Trophoblast cell (in vitro differentiated cells and primary cell): ENCODE measurements around the gene KCNJ6.

ENCODE experiments used
- DNase-seq, 2 donors: peaks; one replicate each; pipeline ENCODE4 v3.0.0-alpha.2; 2016
- H2AFZ ChIP-seq: 2 replicates; pipeline ENCODE4 v1.6.1; 2013; ENCODE audit warnings: low read length, moderate library complexity, mild to moderate bottlenecking; ENCODE audit not compliant: insufficient read depth, poor library complexity
- H2AK5ac ChIP-seq: 2 replicates; pipeline ENCODE4 v1.6.1; 2013; ENCODE audit warnings: mild to moderate bottlenecking, low read length
- H2BK120ac ChIP-seq: 2 replicates; pipeline ENCODE4 v1.6.1; 2013; ENCODE audit warnings: low read length, mild to moderate bottlenecking, moderate library complexity; ENCODE audit not compliant: insufficient read depth, poor library complexity
- H2BK12ac ChIP-seq: 2 replicates; pipeline ENCODE4 v1.6.1; 2013; ENCODE audit warnings: mild to moderate bottlenecking, low read length, moderate library complexity
- H2BK5ac ChIP-seq: 2 replicates; pipeline ENCODE4 v1.6.1; 2013; ENCODE audit warnings: low read length, low read depth, moderate library complexity, mild to moderate bottlenecking; ENCODE audit not compliant: poor library complexity
- H3K14ac ChIP-seq: 2 replicates; pipeline ENCODE4 v1.6.1; 2013; ENCODE audit warnings: mild to moderate bottlenecking, low read length
- H3K18ac ChIP-seq: 2 replicates; pipeline ENCODE4 v1.6.1; 2013; ENCODE audit warnings: mild to moderate bottlenecking, low read length
- H3K23ac ChIP-seq: 2 replicates; pipeline ENCODE4 v1.6.1; 2013; ENCODE audit warnings: low read length
- H3K27ac ChIP-seq: 2 replicates; pipeline ENCODE4 v1.5.1; 2013; ENCODE audit warnings: low read depth, mild to moderate bottlenecking, inconsistent platforms, low read length, moderate library complexity
- H3K27me3 ChIP-seq: 2 replicates; pipeline ENCODE4 v1.6.1; 2013; ENCODE audit warnings: inconsistent platforms, mild to moderate bottlenecking, low read length, moderate library complexity; ENCODE audit not compliant: insufficient read depth
- H3K36me3 ChIP-seq, 2 experiments: 1 replicate in 1 of 2; 2 replicates in 1 of 2; pipeline ENCODE4 v1.6.1; 2013; ENCODE audit warnings: low read length in 2 of 2, mild to moderate bottlenecking in 2 of 2, moderate library complexity in 1 of 2; ENCODE audit not compliant: insufficient read depth in 2 of 2, control insufficient read depth in 1 of 2
- H3K4ac ChIP-seq: 2 replicates; pipeline ENCODE4 v1.6.1; 2013; ENCODE audit warnings: low read depth, mild to moderate bottlenecking, low read length, moderate library complexity
- H3K4me1 ChIP-seq, 2 experiments: 1 replicate in 1 of 2; 2 replicates in 1 of 2; pipeline ENCODE4 v1.6.1; 2013; ENCODE audit warnings: low read length in 2 of 2, mild to moderate bottlenecking in 2 of 2, moderate library complexity in 1 of 2; ENCODE audit not compliant: insufficient read depth in 2 of 2, control insufficient read depth in 1 of 2
- H3K4me2 ChIP-seq: 2 replicates; pipeline ENCODE4 v1.6.1; 2013; ENCODE audit warnings: inconsistent platforms, mild to moderate bottlenecking, low read length, moderate library complexity
- H3K4me3 ChIP-seq: 2 replicates; pipeline ENCODE4 v1.5.1; 2013; ENCODE audit warnings: mild to moderate bottlenecking, low read depth, low read length, inconsistent platforms
- H3K79me1 ChIP-seq: one replicate; pipeline ENCODE4 v1.6.1; 2013; ENCODE audit warnings: low read length
- H3K79me2 ChIP-seq: 2 replicates; pipeline ENCODE4 v1.6.1; 2013; ENCODE audit warnings: low read length, mild to moderate bottlenecking; ENCODE audit not compliant: control insufficient read depth, insufficient read depth, poor library complexity
- H3K9ac ChIP-seq: 2 replicates; pipeline ENCODE4 v1.6.1; 2013; ENCODE audit warnings: mild to moderate bottlenecking, low read length
- H3K9me3 ChIP-seq: 2 replicates; pipeline ENCODE4 v1.6.1; 2013; ENCODE audit warnings: low read depth, mild to moderate bottlenecking, control low read depth, inconsistent platforms, low read length; ENCODE audit not compliant: insufficient read depth
- H4K12ac ChIP-seq: 2 replicates; pipeline ENCODE4 v1.6.1; 2013; ENCODE audit warnings: low read depth, mild to moderate bottlenecking, low read length, moderate library complexity
- H4K8ac ChIP-seq: 2 replicates; pipeline ENCODE4 v1.6.1; 2013; ENCODE audit warnings: low read depth, mild to moderate bottlenecking, low read length, moderate library complexity
- H4K91ac ChIP-seq: one replicate; pipeline ENCODE4 v1.6.1; 2013; ENCODE audit warnings: low read depth, mild to moderate bottlenecking, low read length, moderate library complexity
- WGBS: extraction: QIAGEN DNeasy Blood & Tissue Kit; methylation state at CpG from one replicate; pipeline ENCODE4 v1.1.7; 2013; ENCODE audit warnings: missing lambda C conversion rate; ENCODE audit not compliant: insufficient read length, insufficient coverage; ENCODE audit errors: extremely low coverage; 5-methylcytosine and 5-hydroxymethylcytosine counted together

KCNJ6 gene

DNA sequence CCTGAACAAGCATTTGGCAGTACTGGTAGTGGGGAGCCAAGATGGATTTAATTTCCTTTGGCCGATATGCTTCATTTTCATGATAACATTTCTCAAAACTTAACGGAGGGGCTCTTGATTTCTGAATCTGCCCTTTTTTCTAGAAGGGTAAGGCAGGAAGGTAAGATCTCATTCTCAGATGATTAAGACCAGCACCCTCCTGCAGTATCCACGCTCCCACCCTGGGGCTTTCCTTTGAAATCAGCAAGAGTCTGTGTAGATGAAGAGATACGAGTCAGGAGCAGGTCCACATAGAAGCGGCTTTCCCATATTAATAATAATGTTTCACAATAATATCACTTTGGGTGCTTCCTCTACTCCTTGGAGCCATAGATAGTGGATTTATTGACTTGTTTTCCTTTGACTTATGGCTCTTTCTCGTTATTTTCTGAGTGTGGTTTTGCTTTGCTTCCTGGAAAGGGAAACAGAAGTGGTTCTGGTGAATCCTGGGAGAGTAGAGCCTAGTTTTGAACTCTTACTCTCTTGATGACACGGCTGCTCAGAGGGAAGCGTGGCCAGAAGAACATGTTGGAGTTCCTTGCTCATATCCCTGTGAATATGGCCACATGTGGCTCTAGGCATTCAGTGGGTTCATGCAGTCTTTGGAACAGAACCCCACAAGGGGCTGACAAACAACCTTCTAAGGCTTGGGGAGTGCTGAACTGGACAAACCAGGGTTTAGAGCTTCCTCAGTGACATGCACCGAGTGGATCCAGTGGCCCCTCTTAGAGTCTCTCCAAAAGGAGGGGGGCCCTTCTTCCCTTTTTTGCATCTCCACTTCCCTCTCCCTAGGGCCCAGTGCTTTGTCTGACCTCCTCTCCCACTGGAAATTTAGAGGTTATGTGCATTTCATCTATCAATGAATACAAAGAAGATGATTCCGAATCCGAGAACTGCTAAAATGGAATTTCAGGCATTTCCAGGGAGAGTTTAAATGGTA lies 354.0 kb downstream of the KCNJ6 start:
- DNase-seq = no peak
- Histone ChIP-seq H2AFZ (no peak overlapping the region), H3K4me3 (no peak overlapping the region), H3K14ac (no peak overlapping the region), H2BK12ac (no peak overlapping the region), H3K9me3 (peaks cover 5% of the 10 kb centered on the region), H2BK5ac (no peak overlapping the region), H3K36me3 (no peaks in the 10 kb centered on the region), H3K79me2 (no peaks in the 10 kb centered on the region), H4K91ac (no peak overlapping the region), H3K23ac (no peak overlapping the region), H3K4me2 (no peak overlapping the region), H3K9ac (no peak overlapping the region), H4K12ac (no peak overlapping the region), H2AK5ac (no peak overlapping the region), H3K18ac (no peak overlapping the region), H3K27me3 (no peaks in the 10 kb centered on the region), H3K27ac (no peak overlapping the region), H2BK120ac (no peak overlapping the region), H3K4ac (no peak overlapping the region), H4K8ac (no peak overlapping the region), H3K4me1 (peaks cover 8 to 20% of the 10 kb centered on the region in 2 experiments), H3K79me1 (peaks cover 6% of the 10 kb centered on the region)
- WGBS = no CpG with 5 or more reads among the region's 11 CpGs

DNA sequence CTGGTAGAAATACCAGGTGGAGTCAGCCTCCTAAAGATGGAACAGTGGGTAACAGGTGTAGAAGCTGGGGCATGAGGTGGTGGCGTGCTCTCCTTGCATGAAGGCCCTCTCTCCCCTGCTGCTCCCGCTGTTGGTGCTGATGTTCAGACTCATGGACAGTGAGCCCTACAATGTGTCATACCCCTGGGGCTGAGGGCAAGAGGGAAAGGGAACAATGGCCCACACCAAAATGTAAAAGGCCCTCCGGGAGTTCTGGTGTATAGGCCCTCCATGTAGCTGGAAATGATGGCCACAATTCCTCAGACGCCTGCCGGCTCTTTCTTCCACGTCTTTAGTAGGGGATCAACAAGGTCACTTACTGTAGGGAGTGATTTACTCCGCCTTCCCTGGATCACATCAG lies 354.8 kb downstream of the KCNJ6 start:
- Histone ChIP-seq H3K4ac (no peak overlapping the region), H2BK120ac (no peak overlapping the region), H4K8ac (no peak overlapping the region), H3K27me3 (no peaks in the 10 kb centered on the region), H3K4me3 (no peak overlapping the region), H3K4me2 (no peak overlapping the region), H3K79me1 (peaks cover 6% of the 10 kb centered on the region), H4K91ac (no peak overlapping the region), H3K79me2 (no peaks in the 10 kb centered on the region), H2AK5ac (no peak overlapping the region), H3K4me1 (peaks cover 8 to 20% of the 10 kb centered on the region in 2 experiments), H3K36me3 (no peaks in the 10 kb centered on the region), H2BK5ac (no peak overlapping the region), H4K12ac (no peak overlapping the region), H3K9me3 (peaks cover 5% of the 10 kb centered on the region), H3K9ac (no peak overlapping the region), H3K23ac (no peak overlapping the region), H2AFZ (no peak overlapping the region), H3K14ac (no peak overlapping the region), H2BK12ac (no peak overlapping the region), H3K18ac (no peak overlapping the region), H3K27ac (no peak overlapping the region)
- no peak for DNase-seq
- no CpG with 5 or more reads among the region's 7 CpGs for WGBS

DNA sequence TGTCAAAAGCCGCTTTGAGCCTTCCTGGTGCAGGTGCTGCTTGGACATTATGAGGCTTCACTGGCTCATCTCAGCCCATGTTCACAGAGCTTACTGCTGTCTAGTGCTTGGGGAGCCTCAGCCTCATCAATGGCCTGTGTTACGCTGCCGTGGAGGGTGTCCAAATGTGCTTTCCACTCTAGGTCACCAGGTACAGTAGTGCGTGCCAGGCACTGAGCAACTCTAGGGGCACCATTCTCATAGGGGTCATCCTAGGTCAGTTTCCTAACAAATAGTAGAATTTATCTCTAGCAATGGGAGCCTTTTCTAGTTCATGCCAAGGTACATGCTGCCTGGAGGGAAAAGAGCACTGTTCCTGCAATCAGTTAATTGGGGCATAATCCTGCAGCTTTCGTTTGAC lies 355.9 kb downstream of the KCNJ6 start:
- H3K4me2 ChIP-seq = no peak overlapping the region
- no peak overlapping the region for H4K8ac ChIP-seq
- no CpG with 5 or more reads among the region's 5 CpGs for WGBS
- H3K4me1 ChIP-seq = peaks cover 8 to 20% of the 10 kb centered on the region in 2 experiments
- H3K4me3 ChIP-seq = no peak overlapping the region
- no peaks in the 10 kb centered on the region for H3K79me2 ChIP-seq
- peaks cover 6% of the 10 kb centered on the region for H3K79me1 ChIP-seq
- H3K14ac ChIP-seq = no peak overlapping the region
- no peak overlapping the region for H3K18ac ChIP-seq
- no peak overlapping the region for H2BK5ac ChIP-seq
- no peak for DNase-seq
- H3K36me3 ChIP-seq = no peaks in the 10 kb centered on the region
- no peak overlapping the region for H3K23ac ChIP-seq
- no peak overlapping the region for H4K91ac ChIP-seq
- H2BK120ac ChIP-seq = no peak overlapping the region
- H3K27me3 ChIP-seq = no peaks in the 10 kb centered on the region
- no peak overlapping the region for H3K4ac ChIP-seq
- H4K12ac ChIP-seq = no peak overlapping the region
- no peak overlapping the region for H2BK12ac ChIP-seq
- peaks cover 5% of the 10 kb centered on the region for H3K9me3 ChIP-seq
- H3K9ac ChIP-seq = no peak overlapping the region
- H2AFZ ChIP-seq = no peak overlapping the region
- H2AK5ac ChIP-seq = no peak overlapping the region
- no peak overlapping the region for H3K27ac ChIP-seq

DNA sequence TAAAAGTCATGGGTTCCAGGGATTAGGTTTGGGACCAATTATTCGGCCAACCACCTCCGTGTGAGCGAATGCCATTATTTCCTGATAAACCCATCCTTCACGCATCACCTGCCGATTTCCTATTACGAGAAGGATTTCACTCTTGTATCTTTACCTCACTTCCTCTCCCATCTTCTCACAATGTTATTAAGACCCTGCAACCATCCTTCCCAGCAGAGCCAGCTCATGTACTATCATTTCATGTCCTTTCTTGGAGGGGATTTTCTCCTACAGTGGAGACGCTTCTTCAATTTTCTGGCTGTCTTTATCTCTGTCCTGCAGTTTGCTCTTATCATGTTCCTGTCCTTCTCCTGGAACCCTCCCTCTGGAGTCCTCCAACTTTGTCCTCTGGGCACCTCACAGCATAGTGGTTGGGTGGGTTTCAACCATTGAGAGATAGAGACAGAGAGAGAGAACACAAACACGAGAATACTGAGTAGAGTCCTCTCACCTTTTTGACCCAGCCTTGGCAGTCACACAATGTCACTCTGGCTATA lies 357.5 kb downstream of the KCNJ6 start:
- no peak overlapping the region for H3K9ac ChIP-seq
- H3K23ac ChIP-seq = no peak overlapping the region
- H3K79me2 ChIP-seq = no peaks in the 10 kb centered on the region
- H3K36me3 ChIP-seq = no peaks in the 10 kb centered on the region
- no peak overlapping the region for H2BK5ac ChIP-seq
- no peaks in the 10 kb centered on the region for H3K27me3 ChIP-seq
- H2BK12ac ChIP-seq = no peak overlapping the region
- no peak overlapping the region for H3K27ac ChIP-seq
- no peak overlapping the region for H3K4ac ChIP-seq
- H3K18ac ChIP-seq = no peak overlapping the region
- no peak overlapping the region for H3K14ac ChIP-seq
- H4K91ac ChIP-seq = no peak overlapping the region
- H3K4me1 ChIP-seq = peaks cover 3 to 7% of the 10 kb centered on the region in 2 experiments
- H2AK5ac ChIP-seq = no peak overlapping the region
- no peak overlapping the region for H4K12ac ChIP-seq
- peaks cover 3% of the 10 kb centered on the region for H3K9me3 ChIP-seq
- H3K79me1 ChIP-seq = peaks cover 3% of the 10 kb centered on the region
- H2BK120ac ChIP-seq = no peak overlapping the region
- no peak overlapping the region for H3K4me3 ChIP-seq
- no peak overlapping the region for H4K8ac ChIP-seq
- WGBS = no CpG with 5 or more reads among the region's 8 CpGs
- no peak for DNase-seq
- H3K4me2 ChIP-seq = no peak overlapping the region
- no peak overlapping the region for H2AFZ ChIP-seq
